NCI-H345 treated with DMSO at 0.1 percent for 48 hours (cell line): ENCODE data around the gene ING4.

Experiments
- DNase-seq: peaks from one replicate; lab custom pipeline; 2025; ENCODE audit not compliant: unreplicated experiment; lab: John Stamatoyannopoulos, UW

The ING4 gene

DNA sequence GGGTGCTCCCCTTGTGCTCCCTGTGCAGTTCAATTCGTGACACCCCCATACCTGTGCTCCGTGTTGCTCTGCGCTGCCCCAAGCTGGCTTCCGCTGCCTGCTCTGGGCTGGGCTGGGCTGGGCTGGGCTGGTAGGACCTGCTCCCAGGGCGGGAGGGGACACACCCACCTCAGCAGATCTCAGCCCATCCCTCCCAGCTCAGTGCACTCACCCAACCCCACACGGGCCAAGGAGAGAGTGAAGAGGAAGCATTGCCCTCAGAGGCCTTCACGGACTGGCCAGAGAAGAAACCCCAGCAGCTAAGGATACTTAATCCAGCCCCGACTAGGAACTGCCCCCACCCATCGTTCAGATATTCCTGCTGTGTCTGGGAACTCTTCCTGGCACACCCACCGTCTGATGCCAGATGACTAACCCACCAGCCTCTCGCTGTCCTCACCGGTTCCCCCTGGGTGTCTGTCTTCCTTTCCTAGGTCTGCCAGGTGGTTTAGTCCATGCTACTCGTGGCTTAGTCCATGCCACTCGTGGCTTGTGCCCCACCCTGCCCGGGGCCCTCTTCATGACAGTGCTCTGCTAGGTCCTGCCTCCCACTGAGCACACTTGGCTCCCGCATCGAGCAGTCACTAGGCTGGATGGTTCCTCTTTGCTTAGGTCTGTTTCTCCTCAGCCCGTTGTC, 26.9 kb downstream of the ING4 start, which contains the start of gene LPAR5:
Gene LPAR5, minus strand, starts transcription at position 104 of the 676 bp plus-strand sequence. CDS start 14,711 bp downstream, outside the sequence.
- DNase-seq, result no peak

DNA sequence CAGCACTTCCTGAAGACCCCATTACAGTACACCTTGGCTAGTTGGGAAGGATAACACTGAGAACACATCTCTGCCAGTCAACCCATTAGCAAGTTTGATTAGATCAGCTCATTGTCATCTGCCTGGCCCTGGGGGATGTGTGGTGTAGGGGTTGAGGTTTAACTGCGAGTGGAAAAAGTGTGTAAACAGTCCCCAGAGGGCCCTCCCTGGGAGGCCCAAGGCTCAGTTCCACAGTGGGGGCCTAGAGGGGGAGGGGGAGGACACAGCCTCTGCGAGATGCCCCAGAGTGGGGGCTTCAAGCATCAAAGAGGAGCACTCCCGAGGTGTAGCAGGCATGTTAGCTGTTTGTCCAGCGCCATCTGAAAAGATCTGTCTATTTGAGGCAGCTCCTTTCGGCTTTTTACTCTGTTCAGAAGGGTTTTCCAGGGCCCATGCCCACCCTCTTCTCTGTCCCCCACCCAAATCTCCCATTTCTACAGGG, 27.5 kb downstream of the ING4 start:
- DNase-seq, result no peak

DNA sequence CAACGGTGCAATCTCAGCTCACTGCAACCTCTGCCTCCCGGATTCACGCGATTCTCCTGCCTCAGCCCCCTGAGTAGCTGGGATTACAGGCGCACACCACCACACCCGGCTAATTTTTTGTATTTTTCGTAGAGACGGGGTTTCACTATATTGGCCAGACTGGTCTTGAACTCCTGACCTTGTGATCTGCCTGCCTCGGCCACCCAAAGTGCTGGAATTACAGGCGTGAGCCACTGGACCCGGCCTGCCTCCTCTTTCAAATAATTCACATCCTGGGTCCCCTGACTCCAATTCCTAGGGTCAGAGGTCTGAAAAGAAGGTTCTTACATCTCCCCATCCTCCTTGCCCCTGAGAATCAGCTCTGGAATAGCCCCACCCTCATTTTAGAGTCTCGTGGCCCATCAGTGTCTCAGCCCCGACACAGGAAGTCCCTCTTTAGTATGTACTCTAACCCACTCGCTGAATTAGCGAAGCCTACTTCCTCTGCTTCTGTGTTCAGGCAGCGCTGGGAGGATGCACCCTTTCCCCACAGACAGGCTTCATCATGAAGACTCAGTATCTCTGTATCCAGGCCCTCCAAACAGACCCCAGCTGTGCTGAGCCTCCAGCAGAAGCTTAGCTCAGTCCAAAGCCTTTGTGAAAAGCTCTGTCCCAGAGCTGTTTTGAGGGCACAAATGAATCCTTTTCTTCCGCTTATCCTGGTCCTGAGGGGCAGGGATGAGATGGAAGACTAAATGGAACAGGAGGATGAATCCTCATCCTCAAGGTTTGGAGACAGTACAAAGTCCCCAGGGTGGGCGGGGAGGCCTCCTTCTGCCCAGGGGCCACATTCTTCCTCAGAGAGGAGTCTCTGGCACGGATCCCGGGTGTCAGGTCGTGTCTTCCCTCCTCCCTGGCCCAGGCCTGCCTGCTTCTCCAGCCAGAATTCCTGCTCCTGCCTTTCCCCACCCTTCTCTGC, 30.6 kb downstream of the ING4 start:
- no peak for DNase-seq

DNA sequence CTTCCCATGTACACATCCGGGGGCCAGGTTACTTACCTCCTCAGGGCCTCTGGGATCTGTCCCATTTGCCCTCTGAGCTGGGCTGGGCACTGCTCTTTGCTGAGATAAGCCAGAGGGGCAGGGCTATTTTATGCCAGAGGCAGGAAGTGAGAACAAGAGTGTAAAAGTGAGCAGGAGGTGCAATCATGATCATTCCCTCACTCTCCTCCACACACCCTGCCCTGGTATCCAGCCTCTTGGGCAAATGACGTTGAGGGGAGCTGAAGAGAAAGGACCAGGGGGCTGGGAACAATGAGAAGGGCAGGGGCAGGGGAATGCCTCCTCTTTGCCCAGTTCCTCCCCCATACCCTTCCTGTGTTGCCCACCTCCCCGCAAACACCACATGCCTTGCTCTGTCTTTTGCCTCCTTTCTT, 31.4 kb downstream of the ING4 start:
- DNase-seq, result no peak

DNA sequence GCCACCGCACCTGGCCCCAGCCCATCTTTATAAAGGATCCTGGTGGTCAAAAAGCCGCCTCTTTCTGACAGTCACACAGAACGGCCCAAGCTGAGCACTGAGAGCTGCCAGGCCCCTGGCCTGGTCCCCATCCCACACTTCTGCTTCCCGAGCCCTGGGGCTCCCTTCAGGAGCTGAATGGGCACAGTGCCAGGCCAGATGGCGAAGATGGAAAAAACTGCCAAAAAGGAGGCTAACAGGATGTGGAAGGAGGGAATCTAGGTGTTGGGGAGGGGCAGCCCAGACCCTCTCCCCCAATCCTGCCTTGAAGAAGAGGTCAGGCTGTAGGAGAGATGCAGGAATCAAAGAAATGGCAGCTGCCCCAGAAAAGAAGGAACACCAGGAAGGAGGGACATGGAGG, 32.2 kb downstream of the ING4 start:
- no peak for DNase-seq

DNA sequence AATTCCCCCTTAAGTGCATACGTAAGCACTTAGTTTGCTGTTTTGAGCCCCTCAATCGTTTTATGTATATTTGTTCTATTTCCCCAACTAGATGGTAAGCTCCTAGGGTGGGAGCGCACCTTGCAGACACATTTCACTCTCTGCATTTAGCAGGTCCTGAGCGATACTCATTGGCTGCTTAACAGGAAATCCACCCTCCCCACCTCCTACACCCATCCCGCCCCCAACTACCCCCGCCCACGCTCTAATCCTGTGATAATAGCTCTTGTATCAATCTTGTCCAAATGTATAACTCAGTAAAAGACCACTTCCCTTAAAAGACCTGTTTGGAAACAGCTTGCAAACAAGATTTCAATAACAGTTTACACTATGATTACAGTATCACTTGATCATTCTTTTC, 35.3 kb downstream of the ING4 start:
- DNase-seq, result no peak

DNA sequence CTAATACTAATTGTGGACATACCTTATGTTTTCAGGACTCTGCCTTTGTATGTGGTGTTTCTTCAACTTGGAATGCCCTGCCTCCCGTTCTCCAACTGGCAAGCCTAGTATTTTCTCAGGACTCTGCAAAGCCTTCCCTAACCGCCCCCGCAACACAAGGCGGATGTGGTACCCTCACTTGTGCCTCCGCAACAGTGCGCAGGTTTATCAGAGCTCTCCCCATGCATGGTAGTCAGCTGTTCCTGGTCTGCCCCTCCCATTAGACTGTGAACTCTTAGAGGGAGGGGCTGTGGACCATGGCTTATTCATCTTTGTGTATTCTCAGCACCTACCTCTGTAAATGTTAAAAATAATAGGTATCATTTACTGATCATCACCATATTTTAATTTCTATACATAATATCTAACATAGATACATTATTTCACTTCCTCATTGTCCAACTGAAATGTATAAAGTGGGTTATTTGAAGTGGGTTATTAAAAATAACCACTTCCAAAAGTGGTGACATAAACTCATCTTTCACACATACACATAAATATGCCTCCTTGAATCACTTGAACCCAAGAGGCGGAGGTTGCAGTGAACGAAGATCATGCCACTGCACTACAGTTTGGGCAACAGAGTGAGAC, 36.1 kb downstream of the ING4 start:
- no peak for DNase-seq

DNA sequence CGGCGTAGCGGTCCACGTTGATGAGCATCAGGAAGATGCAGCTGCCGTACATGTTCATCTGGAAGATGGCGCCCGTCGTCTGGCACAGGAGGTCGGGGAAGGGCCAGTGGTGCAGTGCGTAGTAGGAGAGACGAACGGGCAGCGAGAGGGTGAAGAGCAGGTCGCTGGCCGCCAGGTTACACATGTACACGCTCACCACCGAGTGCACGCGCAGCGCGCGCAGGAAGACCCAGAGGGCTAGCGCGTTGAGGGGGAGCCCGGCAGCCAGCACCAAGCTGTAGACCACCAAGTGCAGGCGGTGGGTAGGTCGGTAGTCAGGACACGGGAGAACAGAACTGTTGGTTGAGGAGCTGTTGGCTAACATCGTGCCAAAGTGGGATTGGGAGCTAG, 42.0 kb downstream of the ING4 start:
- no peak for DNase-seq

DNA sequence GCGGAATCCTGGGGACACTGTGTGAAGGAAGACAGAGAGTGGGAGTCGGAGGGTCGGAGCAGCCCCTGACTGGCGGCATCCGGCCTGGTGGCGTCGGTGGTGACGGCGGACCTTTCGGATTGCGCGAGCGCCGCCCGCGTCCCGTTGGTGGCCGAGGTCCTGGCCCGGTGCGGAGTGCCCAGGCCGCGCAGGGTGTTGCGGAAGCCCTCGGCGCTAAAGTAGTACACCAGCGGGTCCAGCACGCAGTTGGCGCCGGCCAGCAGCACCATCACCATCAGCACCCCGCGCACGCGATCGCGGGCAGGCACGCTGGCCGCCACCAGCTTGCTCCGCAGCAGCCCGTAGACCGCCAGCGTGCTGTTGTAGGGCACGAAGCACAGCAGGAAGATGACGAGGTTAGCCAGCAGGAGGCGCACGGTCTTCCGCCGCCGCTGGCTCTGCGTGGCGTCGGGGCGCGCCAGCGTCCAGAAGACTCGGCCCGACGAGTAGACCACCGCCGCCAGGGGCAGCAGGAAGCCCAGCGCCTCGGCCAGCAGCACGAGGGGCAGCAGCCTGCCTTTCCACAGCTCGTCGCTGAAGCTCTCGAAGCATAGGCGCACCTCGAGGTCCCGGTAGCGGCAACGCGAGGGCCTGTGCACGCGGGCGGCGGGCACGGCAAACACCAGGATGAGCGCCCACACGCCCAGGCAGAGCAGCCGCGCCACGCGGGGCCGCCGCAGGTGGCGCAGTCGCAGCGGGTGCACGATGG, 42.6 kb downstream of the ING4 start:
- DNase-seq, result no peak

DNA sequence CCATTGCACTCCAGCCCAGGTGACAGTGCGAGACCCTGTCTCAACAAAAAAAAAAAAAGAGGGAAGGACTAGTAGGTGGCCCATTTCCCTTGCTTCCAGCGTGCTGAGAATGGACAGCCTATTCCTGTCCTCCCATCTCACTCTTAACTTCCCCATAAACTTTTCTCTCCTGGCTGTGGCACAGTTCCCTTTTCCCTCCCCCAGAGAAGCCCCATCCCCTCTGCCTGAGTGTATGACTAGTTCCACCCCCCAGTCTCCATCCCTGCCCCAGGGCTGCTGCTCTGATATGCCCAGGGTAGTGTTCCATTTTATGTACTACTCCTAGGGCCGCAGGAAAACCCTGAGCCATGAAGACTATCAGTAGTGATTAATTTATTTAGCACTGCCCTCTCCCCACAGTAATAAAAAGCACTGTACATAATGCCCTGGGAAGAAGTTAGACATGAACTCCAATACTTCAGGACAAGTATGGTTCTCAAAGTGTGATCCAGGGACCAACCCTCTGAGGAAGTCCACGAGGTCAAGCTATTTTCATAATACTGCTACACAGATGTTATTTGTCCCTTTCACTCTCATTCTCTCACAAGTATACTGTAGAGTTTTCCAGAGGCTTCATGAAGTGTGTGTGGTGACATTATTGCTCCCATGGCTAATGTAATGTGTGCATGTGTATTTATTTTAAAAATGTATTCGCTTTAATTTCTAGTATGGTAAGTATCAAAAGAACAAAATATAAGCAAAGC, 44.3 kb downstream of the ING4 start:
- DNase-seq, result no peak

DNA sequence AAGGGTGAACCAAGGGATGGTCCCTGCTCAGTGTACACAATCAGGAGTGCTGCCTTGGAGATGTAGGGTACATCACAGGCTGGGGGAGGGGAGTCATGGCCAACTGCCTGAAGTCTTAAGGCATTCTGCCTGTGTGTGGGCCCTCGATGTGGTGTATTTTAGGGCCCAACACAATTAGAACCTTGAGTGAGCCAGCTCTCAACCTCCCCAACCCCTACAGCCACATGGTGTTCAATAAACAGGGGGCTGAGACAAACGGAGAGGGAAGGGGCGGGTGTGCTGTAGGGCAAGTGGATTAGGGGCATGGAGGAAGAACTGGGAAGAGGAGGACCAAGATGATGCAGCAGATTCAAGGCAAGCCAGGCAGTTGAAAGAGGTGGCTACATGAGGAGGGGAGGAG, 47.1 kb downstream of the ING4 start:
- no peak for DNase-seq

DNA sequence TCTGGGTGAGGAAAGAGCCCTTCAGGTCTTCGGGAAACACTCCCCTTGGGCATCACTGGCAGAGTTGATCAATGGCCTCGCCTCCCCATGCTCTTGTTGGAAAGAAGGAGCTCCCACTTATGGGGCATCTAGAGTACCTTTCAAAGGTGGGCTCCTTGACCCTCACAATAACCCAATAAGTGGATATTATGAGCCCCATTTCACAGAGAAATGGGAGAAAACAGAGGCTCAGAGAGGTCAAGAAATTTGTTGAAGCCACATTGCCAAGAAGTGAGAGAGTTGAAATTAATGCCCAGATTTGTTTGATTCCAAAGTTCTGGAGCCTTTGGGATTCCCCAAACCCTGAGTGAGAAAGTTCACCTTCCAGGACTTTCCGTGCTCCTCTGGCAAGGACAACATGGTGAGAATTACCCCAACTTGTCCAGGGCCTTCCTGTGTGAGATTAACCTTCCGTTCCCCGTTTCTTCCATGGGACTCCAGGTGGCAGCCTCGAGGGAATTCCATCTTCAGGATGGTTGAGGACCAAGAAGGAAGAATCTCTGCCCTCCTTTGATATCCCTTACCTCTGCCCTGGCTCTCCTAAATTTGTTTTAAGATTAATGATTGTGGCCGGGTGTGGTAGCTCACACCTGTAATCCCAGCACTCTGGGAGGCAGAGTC, 48.3 kb downstream of the ING4 start:
- DNase-seq, result no peak

DNA sequence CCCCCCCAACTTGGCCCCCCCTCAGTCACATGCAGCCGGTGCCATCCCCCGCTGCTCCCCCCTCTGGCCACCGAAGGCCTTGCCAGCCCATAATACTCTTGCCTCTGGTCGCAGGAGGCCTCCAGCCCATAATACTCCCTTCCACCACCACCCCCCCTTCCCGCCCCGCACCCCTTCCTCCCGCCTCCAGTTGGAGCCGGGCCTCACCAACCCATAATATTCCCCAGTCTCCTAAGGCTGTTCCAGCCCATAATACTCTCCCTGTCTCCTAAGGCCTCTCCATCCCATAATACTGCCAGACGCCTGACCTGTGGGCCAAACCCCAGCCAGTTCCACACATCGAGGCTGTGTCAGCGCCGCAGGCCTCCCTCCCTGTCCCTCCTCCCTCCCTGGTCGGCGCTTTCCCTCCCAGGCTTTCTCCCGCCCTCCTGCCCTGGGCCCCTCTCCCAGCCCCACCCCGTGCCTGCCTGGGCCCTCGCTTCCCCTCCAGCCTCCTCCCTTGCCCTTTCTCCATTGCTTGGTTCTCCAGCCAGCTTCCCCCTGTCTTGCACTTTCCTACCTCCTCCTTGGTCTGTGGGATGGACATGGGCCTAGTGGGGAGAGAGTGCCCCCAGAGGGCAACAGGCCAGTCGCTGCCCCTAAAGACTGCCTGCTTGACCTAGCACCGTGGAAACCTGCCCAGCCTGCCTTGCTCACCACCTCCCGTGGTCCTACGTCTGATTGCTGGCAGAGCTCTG, 49.0 kb downstream of the ING4 start:
- peak; percentile 91 for DNase-seq

DNA sequence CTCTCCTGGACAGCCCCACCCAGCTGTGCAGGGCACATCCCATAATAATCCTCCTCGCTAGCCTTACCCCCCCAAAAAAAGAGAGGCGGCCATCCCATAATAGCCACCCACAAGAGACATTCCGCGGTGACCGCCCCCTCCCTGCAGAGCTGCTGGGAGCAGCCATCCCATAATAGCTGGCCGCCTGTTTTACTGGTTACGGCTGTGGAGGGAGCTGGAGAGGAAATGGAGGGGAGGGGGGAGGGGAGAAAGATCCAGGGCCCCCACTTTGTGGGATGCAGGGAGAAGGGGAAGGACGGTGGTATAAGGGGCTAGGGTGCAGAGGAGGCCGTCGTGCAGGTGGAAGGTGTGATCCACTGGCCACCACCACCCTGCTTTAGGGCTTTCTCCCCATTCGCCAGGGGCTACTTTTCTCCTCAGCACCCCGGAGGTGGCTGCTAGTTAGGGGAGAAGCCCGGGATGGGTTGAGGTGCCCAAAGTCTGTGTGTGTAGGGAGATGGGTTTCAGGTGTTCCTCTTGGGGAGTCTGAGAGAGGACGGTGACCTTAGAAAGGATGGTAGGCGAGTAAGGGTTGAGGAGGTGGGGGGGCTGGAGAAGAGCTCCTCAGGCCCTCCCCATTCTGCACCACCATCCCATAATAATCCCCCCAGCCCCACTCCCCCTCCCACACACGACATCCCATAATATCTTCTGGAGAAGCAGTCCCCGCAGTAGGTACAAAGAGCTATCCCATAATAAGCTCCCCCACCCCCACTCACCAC, 49.7 kb downstream of the ING4 start:
- peak; percentile 87 for DNase-seq

DNA sequence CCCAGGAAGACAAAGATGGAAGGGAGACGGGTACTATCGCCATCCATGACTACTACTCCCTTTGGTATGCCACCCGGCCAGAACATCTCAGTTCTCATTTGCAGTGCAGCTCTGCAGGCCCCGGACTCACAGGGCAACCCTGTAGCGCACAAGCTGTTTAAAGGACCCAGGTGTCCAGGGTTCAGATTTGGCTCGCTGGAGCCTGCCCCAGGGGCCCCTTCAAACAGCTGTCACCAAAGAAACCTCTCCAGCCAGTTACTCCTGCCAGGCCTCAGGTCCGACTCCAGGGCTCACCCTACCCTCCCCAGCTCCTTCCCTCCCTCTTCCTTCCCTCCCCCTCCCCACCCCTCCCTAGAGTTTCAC, 50.3 kb downstream of the ING4 start:
- no peak for DNase-seq

DNA sequence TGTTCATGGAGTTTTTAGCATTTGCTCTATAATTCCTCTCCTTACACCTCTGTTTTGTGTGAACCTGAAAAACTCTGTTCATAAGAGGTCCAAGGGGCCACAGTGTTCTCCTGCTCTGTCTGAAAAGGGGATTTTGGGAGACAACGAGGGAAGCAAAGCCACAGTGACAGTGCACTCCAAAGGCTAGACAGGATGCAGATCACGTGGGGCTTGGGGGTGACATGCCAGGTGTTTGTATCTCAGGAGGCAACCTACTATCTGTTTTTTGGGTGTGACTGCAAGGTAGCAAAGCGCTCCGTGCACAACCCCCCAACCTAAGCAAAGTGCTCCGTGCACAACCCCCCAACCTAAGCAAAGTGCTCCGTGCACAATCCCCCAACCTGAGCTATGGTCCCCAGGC, 50.7 kb downstream of the ING4 start:
- DNase-seq, result no peak

DNA sequence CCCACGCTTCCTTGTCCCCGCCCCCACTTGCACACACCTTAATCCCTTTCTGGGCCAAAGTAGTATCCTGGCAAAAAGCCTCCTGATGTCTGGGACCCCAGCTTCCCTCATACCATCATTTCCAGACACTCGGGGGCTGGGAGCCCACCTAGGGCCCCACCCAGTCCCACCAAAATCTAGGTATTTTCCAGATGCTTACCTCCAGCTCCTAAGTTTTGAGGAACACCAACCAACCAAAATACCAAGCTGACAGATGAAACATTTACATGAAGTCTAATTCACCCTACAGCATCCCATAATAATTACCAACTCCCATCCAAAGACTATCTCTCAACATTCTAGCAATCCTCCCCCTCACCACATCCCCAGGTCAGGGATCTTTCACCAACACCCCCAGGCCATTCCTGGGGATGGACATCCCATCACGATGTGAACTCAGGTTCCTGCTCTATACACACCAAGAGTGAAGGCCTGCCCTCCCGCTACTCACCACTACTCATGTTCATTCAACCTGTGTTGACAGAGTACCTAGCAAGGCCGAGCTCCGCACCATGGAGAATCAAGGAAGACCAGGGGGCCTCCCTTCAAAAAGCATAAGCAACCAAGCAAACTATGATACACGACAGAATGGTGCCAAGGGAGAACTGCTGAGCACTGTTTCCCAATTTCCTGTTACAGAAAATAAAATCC, 54.2 kb downstream of the ING4 start:
- no peak for DNase-seq
